Endodermal cell (in vitro differentiated cells): ENCODE measurements around the gene RNFT2. TPM values are rescaled to one million over a fixed set of nuclear protein-coding genes. Genes with fewer than 3 reads are reported as not detected.

Experiments used
- DNase-seq: peaks from one replicate; pipeline ENCODE4 v3.0.0-alpha.2; 2017
- H3K27ac ChIP-seq: 2 replicates; pipeline ENCODE4 v1.5.1; 2013; ENCODE audit warnings: mild to moderate bottlenecking, low read depth, low read length, moderate library complexity
- H3K27me3 ChIP-seq: 2 replicates; pipeline ENCODE4 v1.6.1; 2013; ENCODE audit warnings: mild to moderate bottlenecking, low read length, moderate library complexity; ENCODE audit not compliant: insufficient read depth, control insufficient read depth, poor library complexity, severe bottlenecking
- H3K36me3 ChIP-seq: 2 replicates; pipeline ENCODE4 v1.7.0; 2013; ENCODE audit warnings: mild to moderate bottlenecking, low read length, moderate library complexity; ENCODE audit not compliant: control insufficient read depth, insufficient read depth
- H3K4me1 ChIP-seq: one replicate; pipeline ENCODE4 v1.7.0; 2013; ENCODE audit warnings: low read length; ENCODE audit not compliant: control insufficient read depth, insufficient read depth
- H3K4me3 ChIP-seq: 2 replicates; pipeline ENCODE4 v1.5.1; 2013; ENCODE audit warnings: mild to moderate bottlenecking, low read length, moderate library complexity
- H3K9ac ChIP-seq: 2 replicates; pipeline ENCODE4 v1.6.1; 2013; ENCODE audit warnings: mild to moderate bottlenecking, low read length, moderate library complexity; ENCODE audit not compliant: poor library complexity, severe bottlenecking; ENCODE audit errors: extremely low read depth
- H3K9me3 ChIP-seq: 2 replicates; pipeline ENCODE4 v1.6.1; 2013; ENCODE audit warnings: mild to moderate bottlenecking, low read length, moderate library complexity; ENCODE audit not compliant: control insufficient read depth
- H3K27ac Mint-ChIP-seq: 2 replicates; pipeline ENCODE4 v1.8.0; 2020; ENCODE audit warnings: mixed read lengths
- H3K27me3 Mint-ChIP-seq: 2 replicates; pipeline ENCODE4 v1.8.0; 2021; ENCODE audit warnings: mild to moderate bottlenecking, mixed read lengths; ENCODE audit not compliant: insufficient read depth
- H3K36me3 Mint-ChIP-seq: 2 replicates; pipeline ENCODE4 v1.8.0; 2020; ENCODE audit warnings: low read depth, mixed read lengths
- H3K4me1 Mint-ChIP-seq: 2 replicates; pipeline ENCODE4 v1.8.0; 2020; ENCODE audit warnings: mixed read lengths
- H3K4me3 Mint-ChIP-seq: 2 replicates; pipeline ENCODE4 v1.8.0; 2020; ENCODE audit warnings: mild to moderate bottlenecking, moderate library complexity, mixed read lengths
- H3K9me3 Mint-ChIP-seq: 2 replicates; pipeline ENCODE4 v1.8.0; 2020; ENCODE audit warnings: mild to moderate bottlenecking, mixed read lengths
- WGBS, 2 experiments: methylation state at CpG; one replicate each; pipeline versions ENCODE4 v1.1.5 to v1.1.7; 2013; ENCODE audit warnings: missing lambda C conversion rate in 2 of 2, mixed read lengths in 1 of 2; ENCODE audit not compliant: insufficient coverage in 1 of 2, insufficient read length in 1 of 2; 5-methylcytosine and 5-hydroxymethylcytosine counted together
- total RNA-seq, 2 donors: library from RNA; stranded (reverse); fragmentation: NEBNext Ultra II Directional in 1 of 2; extraction: Animal tissue kit (Norgen Biotek cat#: 25700) in 1 of 2; gene quantifications; 2 replicates in 1 of 2; 3 replicates in 1 of 2; pipeline ENCODE4 v1.2.1, GENCODE V29; 2021
- TF ChIP-seq, protein P1 (sequence below): fragments of 200-600 bp; sonication (generic); conservative IDR thresholded peaks from 2 replicates; pipeline ENCODE4 v1.5.0; 2021; ENCODE audit warnings: antibody characterized with exemption, mild to moderate bottlenecking

Gene RNFT2
- total RNA-seq, 2 donors from 2014 or later: 28.0 to 51.2 TPM

DNA sequence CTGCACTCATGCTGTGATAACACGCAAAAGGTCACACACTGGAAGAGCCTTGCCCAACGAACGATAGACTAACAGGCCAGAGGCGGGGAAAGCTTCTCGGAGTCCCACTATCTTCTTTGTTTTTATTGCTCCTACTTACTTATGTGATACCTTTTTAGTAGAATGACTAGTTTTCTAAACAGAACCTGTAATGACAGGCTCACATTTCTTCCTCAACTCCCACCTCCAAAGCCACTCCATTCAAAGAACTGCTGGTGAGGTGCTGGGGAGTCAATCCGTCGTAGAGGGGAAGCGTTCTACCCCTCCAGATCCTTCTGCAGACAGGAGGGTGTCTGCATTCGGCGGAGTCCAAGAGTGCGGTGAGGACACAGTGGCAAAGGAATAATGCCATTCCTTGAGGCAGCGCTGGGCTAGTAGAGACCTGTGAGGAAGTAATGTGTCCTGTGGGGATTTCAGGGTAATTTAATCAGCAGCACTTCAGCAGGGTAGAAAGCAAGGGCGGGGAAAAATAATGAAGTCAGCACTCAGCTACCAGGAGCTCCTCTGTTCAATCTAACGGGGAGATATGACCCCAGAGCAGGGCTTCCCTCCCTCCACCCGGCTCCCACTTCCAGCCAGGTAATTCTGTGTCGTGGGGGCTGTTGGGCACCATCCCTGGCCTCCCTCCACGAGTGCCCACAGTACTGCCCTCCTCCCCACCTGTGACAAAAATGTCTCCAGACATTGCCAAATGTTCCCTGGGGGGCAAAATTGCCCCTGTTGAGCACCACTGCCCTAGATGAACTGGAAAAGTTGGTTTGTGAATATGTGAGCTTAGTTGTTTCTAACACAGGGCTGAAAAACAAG is 25.4 kb upstream of the RNFT2 start:
- H3K4me3 Mint-ChIP-seq: no peak overlapping the region
- no peak overlapping the region for H3K27ac ChIP-seq
- peaks cover 2% of the 10 kb centered on the region for H3K4me1 ChIP-seq
- no peak overlapping the region for H3K9ac ChIP-seq
- no peak overlapping the region for H3K4me3 ChIP-seq
- H3K36me3 Mint-ChIP-seq: peaks cover 42% of the 10 kb centered on the region
- H3K27me3 Mint-ChIP-seq: peaks cover 6% of the 10 kb centered on the region
- H3K27me3 ChIP-seq: peaks cover 11% of the 10 kb centered on the region
- peaks cover 52% of the 10 kb centered on the region for H3K36me3 ChIP-seq
- DNase-seq: no peak
- no peaks in the 10 kb centered on the region for H3K9me3 ChIP-seq
- no peaks in the 10 kb centered on the region for H3K9me3 Mint-ChIP-seq
- H3K4me1 Mint-ChIP-seq: peaks cover 3% of the 10 kb centered on the region
- TF ChIP-seq, protein P1, sequence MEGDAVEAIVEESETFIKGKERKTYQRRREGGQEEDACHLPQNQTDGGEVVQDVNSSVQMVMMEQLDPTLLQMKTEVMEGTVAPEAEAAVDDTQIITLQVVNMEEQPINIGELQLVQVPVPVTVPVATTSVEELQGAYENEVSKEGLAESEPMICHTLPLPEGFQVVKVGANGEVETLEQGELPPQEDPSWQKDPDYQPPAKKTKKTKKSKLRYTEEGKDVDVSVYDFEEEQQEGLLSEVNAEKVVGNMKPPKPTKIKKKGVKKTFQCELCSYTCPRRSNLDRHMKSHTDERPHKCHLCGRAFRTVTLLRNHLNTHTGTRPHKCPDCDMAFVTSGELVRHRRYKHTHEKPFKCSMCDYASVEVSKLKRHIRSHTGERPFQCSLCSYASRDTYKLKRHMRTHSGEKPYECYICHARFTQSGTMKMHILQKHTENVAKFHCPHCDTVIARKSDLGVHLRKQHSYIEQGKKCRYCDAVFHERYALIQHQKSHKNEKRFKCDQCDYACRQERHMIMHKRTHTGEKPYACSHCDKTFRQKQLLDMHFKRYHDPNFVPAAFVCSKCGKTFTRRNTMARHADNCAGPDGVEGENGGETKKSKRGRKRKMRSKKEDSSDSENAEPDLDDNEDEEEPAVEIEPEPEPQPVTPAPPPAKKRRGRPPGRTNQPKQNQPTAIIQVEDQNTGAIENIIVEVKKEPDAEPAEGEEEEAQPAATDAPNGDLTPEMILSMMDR: no peak
- 92 to 96% methylated on average over 9 to 17 of the region's 17 CpGs for WGBS, 2 experiments
- no peak overlapping the region for H3K27ac Mint-ChIP-seq

DNA sequence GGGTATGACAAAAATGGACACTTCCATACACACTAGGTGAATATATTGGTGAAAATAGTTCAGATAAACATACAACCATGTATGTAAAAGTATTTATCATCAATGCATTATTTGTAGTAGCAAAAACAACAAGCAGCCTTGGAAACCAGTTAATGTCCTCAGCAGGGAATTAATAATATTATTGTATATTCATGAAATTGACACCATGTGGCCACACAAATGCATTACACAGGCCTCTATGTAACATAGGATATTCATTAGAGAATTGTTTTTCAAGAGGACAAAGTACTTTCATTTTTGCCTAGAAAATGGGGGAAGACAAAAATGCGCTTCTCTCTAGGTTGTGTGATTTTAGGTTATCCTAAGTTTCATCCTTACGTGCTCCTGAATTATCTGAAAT is 24.6 kb upstream of the RNFT2 start:
- H3K36me3 ChIP-seq: peaks cover 57% of the 10 kb centered on the region
- Mint-ChIP-seq H3K36me3 (peaks cover 46% of the 10 kb centered on the region), H3K27ac (no peak overlapping the region), H3K9me3 (no peaks in the 10 kb centered on the region), H3K27me3 (peaks cover 3% of the 10 kb centered on the region), H3K4me3 (no peak overlapping the region), H3K4me1 (peaks cover 11% of the 10 kb centered on the region)
- no peak overlapping the region for H3K27ac ChIP-seq
- 86 to 100% methylated on average over 1 to 2 of the region's 2 CpGs for WGBS, 2 experiments
- H3K4me3 ChIP-seq: no peak overlapping the region
- peaks cover 9% of the 10 kb centered on the region for H3K4me1 ChIP-seq
- no peak overlapping the region for H3K9ac ChIP-seq
- no peaks in the 10 kb centered on the region for H3K9me3 ChIP-seq
- TF ChIP-seq, protein P1: peak; percentile 25
- peaks cover 11% of the 10 kb centered on the region for H3K27me3 ChIP-seq
- no peak for DNase-seq

DNA sequence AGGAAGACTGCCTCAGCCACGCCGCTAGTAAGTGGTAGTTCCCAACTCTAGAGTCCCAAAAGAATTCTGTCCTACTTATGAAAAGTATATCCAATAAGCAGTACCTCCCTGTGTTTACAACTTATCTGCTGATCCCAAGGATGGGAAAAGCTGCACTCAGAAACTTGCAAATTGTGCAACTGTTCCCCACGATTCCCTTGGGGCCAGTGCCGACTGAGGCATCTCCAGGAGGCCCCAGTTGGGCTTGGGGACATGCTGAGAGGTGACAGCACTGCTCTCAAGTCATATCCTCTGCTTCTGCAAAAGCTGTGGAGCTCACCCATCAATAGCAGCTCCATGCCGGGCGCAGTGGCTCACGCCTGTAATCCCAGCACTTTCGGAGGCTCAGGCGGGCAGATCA is 23.9 kb upstream of the RNFT2 start:
- WGBS, 2 experiments: 88 to 95% methylated on average over 9 of the region's 9 CpGs
- peaks cover 9% of the 10 kb centered on the region for H3K4me1 ChIP-seq
- H3K9me3 Mint-ChIP-seq: no peaks in the 10 kb centered on the region
- H3K4me3 Mint-ChIP-seq: no peak overlapping the region
- no peak overlapping the region for H3K27ac Mint-ChIP-seq
- TF ChIP-seq, protein P1: no peak
- H3K9me3 ChIP-seq: no peaks in the 10 kb centered on the region
- no peak overlapping the region for H3K9ac ChIP-seq
- peaks cover 3% of the 10 kb centered on the region for H3K27me3 Mint-ChIP-seq
- H3K4me3 ChIP-seq: no peak overlapping the region
- DNase-seq: no peak
- no peak overlapping the region for H3K27ac ChIP-seq
- peaks cover 63% of the 10 kb centered on the region for H3K36me3 ChIP-seq
- peaks cover 15% of the 10 kb centered on the region for H3K4me1 Mint-ChIP-seq
- H3K36me3 Mint-ChIP-seq: peaks cover 46% of the 10 kb centered on the region
- H3K27me3 ChIP-seq: peaks cover 11% of the 10 kb centered on the region
